ENCODE data around the gene MIA2.

The MIA2 gene

DNA sequence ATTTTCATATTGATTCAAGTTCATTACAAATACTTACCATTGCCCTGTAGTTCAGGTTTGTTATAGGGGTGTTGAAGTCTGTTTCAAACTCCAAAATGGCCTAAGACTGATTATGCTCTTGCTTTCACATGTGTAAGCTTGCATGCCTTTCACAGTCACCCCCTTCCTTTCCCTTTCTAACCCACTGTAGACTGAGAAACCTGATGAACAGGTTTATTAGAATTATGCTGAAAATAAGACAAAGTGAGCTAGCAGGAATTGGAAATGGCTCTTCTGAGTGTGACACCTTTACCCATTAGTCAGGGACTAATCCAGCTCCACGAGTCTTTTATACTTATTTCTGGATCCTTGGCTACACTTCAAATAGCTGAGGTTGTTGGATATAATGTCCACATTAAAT, 159.6 kb downstream of the MIA2 start:
- no peak for DNase-seq

DNA sequence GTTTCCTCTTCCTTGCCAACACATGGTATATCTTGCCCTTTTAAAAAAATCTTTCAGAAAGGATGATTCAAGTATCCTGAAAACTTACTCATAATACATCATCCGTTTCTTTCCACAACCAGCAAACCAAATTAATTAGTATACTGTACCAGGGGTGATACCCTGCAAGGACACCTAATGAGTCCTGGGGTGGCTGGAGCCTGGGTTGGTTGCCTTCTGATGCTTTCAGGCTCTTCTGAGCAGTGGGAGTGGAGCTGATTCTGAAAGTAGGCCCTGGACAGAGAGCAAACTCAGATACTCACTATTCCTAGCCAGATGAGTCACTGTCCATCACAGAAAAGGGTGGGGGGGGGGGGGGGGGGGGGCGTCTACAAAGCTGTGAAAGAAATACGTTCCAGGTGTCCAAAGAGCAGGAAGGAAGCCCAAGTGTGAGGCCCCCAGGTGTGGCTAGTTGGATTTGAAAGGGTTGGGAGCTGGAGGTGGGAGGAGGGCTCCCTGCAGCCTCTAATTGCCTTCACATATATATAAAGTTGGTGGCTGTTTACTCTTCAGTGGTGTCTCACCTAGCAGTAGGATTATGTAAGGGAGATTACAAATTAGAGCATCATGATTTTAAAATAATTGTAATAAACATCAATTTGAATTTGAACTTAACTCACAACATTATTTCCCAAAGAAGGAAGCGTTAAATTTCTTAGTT, 162.0 kb downstream of the MIA2 start:
- no peak for DNase-seq

DNA sequence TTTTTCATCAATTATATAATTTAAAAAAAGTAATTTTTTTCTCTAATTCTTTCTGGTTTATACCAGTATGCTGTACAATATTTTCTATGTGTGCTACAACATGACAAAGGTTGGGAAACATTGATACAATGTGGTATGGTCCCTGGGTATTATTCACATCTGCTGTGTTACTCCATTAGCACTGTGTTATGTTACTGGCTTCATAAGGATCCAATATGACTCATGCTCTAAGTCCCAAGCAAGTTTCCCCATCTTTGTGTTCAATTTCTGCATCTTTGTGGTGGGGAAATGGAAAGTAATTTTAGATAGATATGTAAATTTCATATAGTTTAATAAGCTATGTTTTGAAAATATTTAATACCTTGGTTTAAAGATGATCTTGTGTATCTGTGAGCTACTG, 162.7 kb downstream of the MIA2 start:
- DNase-seq = no peak

DNA sequence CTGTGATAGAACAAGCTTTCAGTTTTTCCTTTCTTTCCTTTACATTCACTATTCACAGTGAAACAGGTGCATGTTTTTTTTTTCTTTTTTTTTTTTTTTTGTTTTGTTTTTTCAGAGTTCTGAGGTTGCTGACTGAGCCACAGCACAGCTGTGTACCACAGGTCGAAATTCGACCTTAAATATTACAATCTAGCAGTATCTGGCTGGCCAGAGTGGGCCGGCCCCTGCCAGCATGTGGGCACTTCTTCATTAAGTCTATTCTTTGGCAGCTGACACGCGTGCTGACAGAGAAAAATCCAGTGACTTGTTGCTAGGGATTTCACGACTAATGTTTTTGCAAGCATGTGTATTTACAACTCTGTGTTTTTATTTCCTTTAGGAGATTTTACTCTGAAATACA, 164.7 kb downstream of the MIA2 start:
- no peak for DNase-seq

- DNase-seq = no peak
These were observed 172.8 kb downstream of the MIA2 start for GRCh38 chr14:39406560-39406959.

- DNase-seq = no peak
These were observed 182.4 kb downstream of the MIA2 start for GRCh38 chr14:39416072-39416471.

DNA sequence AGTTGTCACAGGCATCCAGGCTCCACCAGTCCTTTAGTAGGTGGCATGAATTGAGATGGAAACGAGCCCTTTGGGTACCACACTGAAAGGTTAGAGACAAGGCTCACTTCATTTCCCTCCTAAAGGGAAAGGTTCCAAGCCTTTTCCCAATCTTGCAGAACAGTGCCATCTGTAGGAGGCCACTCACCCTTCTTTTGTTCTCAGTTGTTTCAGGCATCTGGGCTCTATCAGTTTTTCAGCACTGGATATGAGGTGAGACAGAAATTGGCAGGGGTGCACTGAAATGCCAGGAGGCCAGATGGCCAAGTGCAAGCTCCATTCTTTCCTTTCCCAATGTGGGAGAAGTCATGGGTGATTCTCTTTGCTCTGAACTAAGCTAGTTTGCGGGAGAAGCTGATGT, 183.3 kb downstream of the MIA2 start:
- no peak for DNase-seq

GRCh38 chr14:39419272-39419671, 185.6 kb downstream of the MIA2 start:
- DNase-seq = no peak

DNA sequence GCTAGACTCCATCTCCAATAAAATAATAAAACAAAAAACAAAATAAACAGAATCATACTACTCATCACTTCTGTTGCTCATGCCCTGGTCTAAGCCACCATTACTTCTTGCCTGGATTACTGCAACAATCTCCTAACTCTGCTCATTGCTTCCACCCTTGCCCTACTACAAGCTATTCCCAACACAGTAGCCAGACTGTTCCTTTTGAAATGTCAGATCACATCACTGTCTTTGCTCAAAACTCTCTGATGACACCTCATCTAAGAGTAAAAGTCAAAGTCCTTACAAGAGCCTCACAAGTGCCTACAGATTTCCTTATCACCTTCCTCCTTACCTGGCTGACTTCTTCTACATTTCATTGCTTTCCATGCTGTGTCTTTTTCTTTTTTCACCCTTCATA, 188.5 kb downstream of the MIA2 start:
- DNase-seq = no peak

DNA sequence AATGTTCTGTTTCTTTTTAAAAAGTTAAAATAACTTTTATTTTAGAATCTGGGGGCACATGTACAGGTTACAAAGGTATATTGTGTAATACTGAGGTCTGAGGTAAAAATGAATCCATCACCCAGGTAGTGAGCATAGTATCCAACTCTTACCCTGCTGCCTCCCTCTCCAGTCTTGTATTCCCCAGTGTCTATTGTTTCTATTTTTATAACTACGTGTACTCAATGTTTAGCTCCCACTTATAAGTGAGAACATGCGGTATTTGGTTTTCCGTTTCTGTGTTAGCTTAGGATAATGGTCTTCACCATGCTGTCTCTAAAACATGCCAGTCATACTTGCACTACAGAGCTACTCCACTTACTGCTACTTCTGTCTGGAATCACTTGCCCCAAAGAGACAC, 190.1 kb downstream of the MIA2 start:
- DNase-seq = no peak

DNA sequence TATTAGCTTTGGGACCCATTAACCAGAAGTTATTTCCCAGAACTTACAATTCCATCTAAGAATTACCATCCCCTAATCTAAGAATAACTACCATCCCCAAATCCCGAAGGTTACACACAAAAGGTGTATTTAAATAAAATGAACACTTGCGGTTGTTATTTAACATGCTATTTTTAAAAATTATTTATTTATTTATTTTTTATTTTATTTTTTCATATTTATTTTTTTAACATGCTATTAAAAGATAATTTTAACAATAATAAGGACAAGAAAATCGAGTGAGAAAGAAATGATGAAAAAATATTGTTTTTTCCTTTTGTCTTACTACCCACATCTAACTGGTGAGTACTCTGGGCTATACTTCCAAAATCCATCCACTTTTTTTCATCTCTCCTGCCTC, 192.2 kb downstream of the MIA2 start:
- no peak for DNase-seq

GRCh38 chr14:39426605-39427004, 192.9 kb downstream of the MIA2 start:
- peak; percentile 29 for DNase-seq

- DNase-seq = no peak
These were observed 194.4 kb downstream of the MIA2 start for GRCh38 chr14:39428118-39428517.

DNA sequence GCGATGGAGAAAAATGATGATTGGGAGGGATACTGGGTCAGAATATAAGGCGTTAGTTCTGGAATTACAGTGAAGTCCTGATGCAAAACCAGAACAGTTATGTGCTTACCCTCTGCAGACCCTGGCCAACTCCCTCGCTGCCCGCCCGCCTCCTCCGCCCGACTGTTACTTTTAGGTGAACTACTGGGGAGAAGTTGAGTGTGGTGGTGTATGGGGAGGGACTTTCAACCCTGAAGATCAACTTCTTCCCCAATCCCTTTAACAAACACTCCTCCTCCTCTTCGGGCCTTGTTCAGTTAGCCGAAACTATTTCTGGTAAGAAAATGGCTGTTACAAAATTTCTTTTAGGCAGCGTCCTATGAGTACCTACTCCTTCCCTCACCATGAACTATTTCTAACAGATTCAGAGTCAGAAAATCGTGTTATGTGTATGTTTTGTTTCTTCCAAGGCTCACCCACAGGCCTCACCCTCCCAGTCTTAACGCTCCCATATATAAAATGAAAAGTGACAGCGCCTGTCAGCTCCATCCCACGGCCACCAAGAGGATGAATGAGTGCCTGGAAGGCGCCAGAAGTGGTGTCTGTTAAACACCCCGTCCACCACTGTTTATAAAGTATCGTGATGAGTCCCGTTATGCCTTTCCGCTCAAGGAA, 197.2 kb downstream of the MIA2 start:
- no peak for DNase-seq

GRCh38 chr14:39431416-39432178, 197.9 kb downstream of the MIA2 start:
- no peak for DNase-seq

- DNase-seq = peak; percentile 90
These were observed 198.5 kb downstream of the MIA2 start, which contains the start of gene FBXO33 for GRCh38 chr14:39432179-39432618. Gene FBXO33 (minus strand): TSS chr14:39432433. CDS start chr14:39432162, 271 bp downstream.

GRCh38 chr14:39432619-39433451, 199.1 kb downstream of the MIA2 start:
- peak; percentile 90 for DNase-seq

DNA sequence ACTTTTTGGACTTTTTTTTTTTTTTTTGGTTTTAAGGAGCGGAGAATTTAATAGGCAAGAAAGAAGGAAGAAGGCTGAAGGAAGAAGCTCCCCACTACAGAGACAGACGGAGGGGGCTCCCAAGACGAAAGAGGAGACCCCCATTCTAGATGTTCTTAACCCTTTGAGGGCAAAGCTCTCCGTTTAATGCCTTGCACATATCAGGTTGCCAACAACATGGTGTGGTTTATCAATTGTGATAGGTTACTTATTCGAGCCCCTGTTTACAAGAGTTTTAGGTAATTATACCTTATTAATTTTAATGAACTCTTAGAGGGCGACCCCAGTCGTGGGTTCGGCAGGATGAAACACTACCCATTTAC, 199.7 kb downstream of the MIA2 start:
- no peak for DNase-seq

- peak; percentile 18 for DNase-seq
These were observed 200.7 kb downstream of the MIA2 start for GRCh38 chr14:39434401-39434800.

DNA sequence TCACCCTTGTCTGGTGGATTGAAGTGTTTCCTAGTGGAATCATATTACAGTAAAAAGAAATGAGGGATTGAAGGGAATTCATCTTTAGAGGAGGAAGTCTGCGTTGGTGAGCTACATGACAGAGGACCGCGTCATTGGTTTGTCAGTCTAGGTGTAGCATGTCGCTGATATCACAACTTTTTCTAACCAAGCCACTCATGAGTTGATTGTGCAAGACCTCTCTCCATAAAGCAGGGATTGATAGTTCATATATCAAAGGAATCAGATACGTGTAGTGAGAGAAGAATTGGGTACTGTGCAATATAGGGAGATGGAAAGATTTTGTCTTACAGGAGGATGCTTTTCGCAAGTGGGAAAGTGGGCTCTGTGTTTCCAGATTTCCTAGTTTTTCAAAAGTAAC, 201.5 kb downstream of the MIA2 start:
- no peak for DNase-seq
